A673 (cell line): ENCODE measurements around the gene DENND1A. TPM values are rescaled to one million over a fixed set of nuclear protein-coding genes. Genes with fewer than 3 reads are reported as not detected.

Experiments
- BruUV-seq: library from RNA; stranded (reverse); fragments of 400-500 nt; replicated peaks from 2 replicates; lab custom pipeline; 2021; lab: Mats Ljungman, UMichigan
- CTCF ChIA-PET: fragments of 300-600 bp; sonication (Branson Sonifier 250); formaldehyde crosslinking; loops from one replicate; lab custom pipeline; 2022; ENCODE audit warnings: antibody characterized with exemption; lab: Charles Lee
- POLR2A ChIA-PET: fragments of 300-600 bp; sonication (Branson Sonifier 250); formaldehyde crosslinking; loops from one replicate; lab custom pipeline; 2022; ENCODE audit warnings: antibody characterized with exemption; ENCODE audit not compliant: low non-redundant PET; lab: Charles Lee
- DNase-seq: peaks from one replicate; pipeline ENCODE4 v3.0.0-alpha.2; 2015; ENCODE audit warnings: low spot score
- H3K27ac ChIP-seq: fragments of 200-600 bp; sonication (generic); 2 replicates; pipeline ENCODE4 v1.5.1; 2016; ENCODE audit warnings: mixed run types, low read depth, mild to moderate bottlenecking, mixed read lengths, antibody characterized with exemption, low read length; ENCODE audit not compliant: poor library complexity, severe bottlenecking
- H3K27me3 ChIP-seq: fragments of 200-600 bp; sonication (generic); replicated peaks from 2 replicates; pipeline ENCODE4 v1.6.1; 2017; ENCODE audit warnings: mixed run types, low read depth, mild to moderate bottlenecking, mixed read lengths, antibody characterized with exemption, low read length; ENCODE audit not compliant: insufficient read depth, poor library complexity
- H3K36me3 ChIP-seq: fragments of 200-600 bp; sonication (generic); 2 replicates; pipeline ENCODE4 v1.6.1; 2016; ENCODE audit warnings: mixed run types, mild to moderate bottlenecking, mixed read lengths, antibody characterized with exemption, low read length; ENCODE audit not compliant: insufficient read depth, poor library complexity, severe bottlenecking
- H3K4me1 ChIP-seq: fragments of 200-600 bp; sonication (generic); 2 replicates; pipeline ENCODE4 v1.6.1; 2017; ENCODE audit warnings: mixed run types, mild to moderate bottlenecking, mixed read lengths, antibody characterized with exemption, low read length; ENCODE audit not compliant: insufficient read depth, poor library complexity, severe bottlenecking
- H3K4me3 ChIP-seq: fragments of 200-600 bp; sonication (generic); 2 replicates; pipeline ENCODE4 v1.5.1; 2016; ENCODE audit warnings: low read depth, mixed run types, mild to moderate bottlenecking, mixed read lengths, low read length; ENCODE audit not compliant: poor library complexity, severe bottlenecking
- H3K9me3 ChIP-seq: fragments of 200-600 bp; sonication (generic); 2 replicates; pipeline ENCODE4 v1.6.1; 2016; ENCODE audit warnings: mixed run types, low read depth, mild to moderate bottlenecking, mixed read lengths, antibody characterized with exemption, low read length; ENCODE audit not compliant: poor library complexity, severe bottlenecking
- EZH2 ChIP-seq: fragments of 200-600 bp; sonication (generic); IDR thresholded peaks from 2 replicates; pipeline ENCODE4 v1.6.1; 2017; ENCODE audit warnings: borderline replicate concordance, low read depth, mild to moderate bottlenecking, mixed read lengths, antibody characterized with exemption, low read length; ENCODE audit not compliant: poor library complexity, severe bottlenecking
- intact Hi-C: fragments of 100-400 bp; cut with micrococcal nuclease; formaldehyde crosslinking; loops from one replicate; pipeline ENCODE4 v1.10.0; 2022; ENCODE audit not compliant: unreplicated experiment
- total RNA-seq: library from RNA; stranded (reverse); gene quantifications from 2 replicates; pipeline ENCODE4 v1.2.3, GENCODE V29; 2021
- TF ChIP-seq, protein P1 (sequence below): fragments of 300-800, 200-600 bp; sonication (generic); conservative IDR thresholded peaks from 2 replicates; pipeline ENCODE4 v1.5.1; 2017; ENCODE audit warnings: low read depth, mild to moderate bottlenecking, antibody characterized with exemption, low read length, moderate library complexity, mixed read lengths

The DENND1A gene
- total RNA-seq, 1 experiment from 2014 or later = 12.0 TPM

DNA sequence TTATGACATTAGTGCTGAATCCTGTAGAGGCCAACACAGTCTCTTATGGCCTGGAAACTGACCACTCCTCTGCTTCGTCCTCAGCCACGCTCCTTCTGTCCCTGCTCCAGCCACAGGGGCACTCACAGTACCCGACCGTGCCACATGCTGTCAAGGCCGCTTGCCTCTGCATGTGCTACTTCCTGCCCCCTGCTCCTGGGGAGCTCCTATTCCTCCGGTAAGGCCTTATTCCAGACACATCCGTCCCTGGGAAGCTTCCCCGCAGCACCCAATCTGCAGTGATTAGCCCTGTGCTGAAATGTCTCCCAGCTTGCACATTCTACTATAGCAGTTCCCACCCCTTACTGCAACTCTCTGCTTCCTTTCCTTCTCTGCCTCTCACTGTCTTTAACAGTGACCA lies 386.4 kb downstream of the DENND1A start:
- Histone ChIP-seq H3K4me3 (no peak overlapping the region), H3K4me1 (no peaks in the 10 kb centered on the region), H3K27me3 (no peaks in the 10 kb centered on the region), H3K36me3 (no peaks in the 10 kb centered on the region), H3K9me3 (no peaks in the 10 kb centered on the region), H3K27ac (no peak overlapping the region)
- TF ChIP-seq EZH2 = no peak
- TF ChIP-seq, protein P1, sequence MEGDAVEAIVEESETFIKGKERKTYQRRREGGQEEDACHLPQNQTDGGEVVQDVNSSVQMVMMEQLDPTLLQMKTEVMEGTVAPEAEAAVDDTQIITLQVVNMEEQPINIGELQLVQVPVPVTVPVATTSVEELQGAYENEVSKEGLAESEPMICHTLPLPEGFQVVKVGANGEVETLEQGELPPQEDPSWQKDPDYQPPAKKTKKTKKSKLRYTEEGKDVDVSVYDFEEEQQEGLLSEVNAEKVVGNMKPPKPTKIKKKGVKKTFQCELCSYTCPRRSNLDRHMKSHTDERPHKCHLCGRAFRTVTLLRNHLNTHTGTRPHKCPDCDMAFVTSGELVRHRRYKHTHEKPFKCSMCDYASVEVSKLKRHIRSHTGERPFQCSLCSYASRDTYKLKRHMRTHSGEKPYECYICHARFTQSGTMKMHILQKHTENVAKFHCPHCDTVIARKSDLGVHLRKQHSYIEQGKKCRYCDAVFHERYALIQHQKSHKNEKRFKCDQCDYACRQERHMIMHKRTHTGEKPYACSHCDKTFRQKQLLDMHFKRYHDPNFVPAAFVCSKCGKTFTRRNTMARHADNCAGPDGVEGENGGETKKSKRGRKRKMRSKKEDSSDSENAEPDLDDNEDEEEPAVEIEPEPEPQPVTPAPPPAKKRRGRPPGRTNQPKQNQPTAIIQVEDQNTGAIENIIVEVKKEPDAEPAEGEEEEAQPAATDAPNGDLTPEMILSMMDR = no peak
- ChIA-PET CTCF (interaction anchor here (1.6 kb wide), 1 partner anchor 497 kb away, joined by 8 read pairs; no protein-coding TSS in a partner anchor), POLR2A (no interaction called here)
- BruUV-seq = no TSS peak
- intact Hi-C loops = loop anchor here (10.0 kb wide), 2 partner anchors 471 to 581 kb away; partner anchors contain the start of gene LHX2
- DNase-seq = no peak

DNA sequence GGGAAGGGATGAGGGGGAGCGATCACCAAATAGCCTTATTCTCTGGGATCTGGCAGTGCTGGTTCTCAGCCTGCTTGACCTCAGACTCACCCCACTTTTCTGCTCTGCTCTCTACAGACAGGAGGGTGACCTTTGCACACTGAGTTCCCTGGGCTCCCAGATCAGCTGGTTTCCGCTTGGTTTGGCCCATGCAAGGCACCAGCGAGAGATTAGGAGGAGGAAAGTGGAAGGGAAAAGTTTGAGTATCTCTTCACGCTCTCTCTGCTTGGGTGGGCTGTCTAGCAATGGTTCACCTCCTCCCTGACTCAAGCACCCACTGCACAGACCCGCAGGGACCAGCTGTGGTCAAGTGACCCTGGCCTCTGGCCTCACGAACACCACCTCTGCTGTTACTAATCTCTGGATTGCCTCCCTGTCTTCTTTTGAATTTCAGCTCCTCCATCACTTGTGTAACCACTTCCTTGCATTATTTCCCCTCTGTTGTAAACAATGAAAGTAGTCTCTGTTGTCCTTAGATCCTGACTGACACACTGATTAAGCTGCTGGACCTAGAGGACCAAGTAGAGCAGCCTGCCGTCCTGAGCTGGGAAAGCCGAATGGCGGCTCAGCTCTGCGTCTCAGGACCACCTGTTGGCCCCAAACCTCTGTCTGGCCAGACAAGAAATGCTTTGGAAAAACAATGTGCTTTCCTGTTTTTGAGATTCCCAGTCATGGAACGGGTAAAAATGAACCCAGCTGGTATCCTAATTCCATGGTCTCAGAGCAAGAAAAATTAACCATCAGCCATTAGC lies 387.3 kb downstream of the DENND1A start:
- BruUV-seq = no TSS peak
- no peaks in the 10 kb centered on the region for H3K4me1 ChIP-seq
- H3K27me3 ChIP-seq = no peaks in the 10 kb centered on the region
- TF ChIP-seq EZH2 = no peak
- TF ChIP-seq, protein P1 = no peak
- POLR2A ChIA-PET = no interaction called here
- H3K4me3 ChIP-seq = no peak overlapping the region
- CTCF ChIA-PET = no interaction called here
- intact Hi-C loops = loop anchor here (10.0 kb wide), 2 partner anchors 472 to 582 kb away; partner anchors contain the start of gene LHX2
- no peak for DNase-seq
- H3K9me3 ChIP-seq = no peaks in the 10 kb centered on the region
- H3K27ac ChIP-seq = no peak overlapping the region
- H3K36me3 ChIP-seq = no peaks in the 10 kb centered on the region

DNA sequence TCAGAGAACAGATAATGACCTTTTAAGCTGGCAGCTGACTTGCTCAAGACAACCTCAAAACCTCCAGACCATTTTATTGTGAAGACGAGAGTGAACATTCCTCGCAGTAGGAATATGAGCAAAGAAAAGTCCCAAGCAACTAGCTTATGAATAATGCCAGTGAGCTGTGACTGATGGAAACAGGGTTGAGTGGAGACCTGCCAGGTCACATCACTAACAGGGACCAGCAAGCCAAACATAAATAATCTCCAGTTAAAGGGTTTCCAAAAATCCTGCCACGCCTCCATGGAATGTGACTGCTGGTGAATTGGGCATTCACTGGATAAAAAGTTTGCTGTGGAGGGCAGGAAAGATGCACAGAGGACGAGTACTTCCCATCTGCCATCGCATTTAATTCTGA lies 388.5 kb downstream of the DENND1A start:
- CTCF ChIA-PET = no interaction called here
- TF ChIP-seq, protein P1 = no peak
- no peak for TF ChIP-seq EZH2
- POLR2A ChIA-PET = interaction anchor here (0.5 kb wide), 1 partner anchor 14 kb away, joined by 3 read pairs; no protein-coding TSS in a partner anchor
- no peak for DNase-seq
- H3K9me3 ChIP-seq = no peaks in the 10 kb centered on the region
- intact Hi-C loops = loop anchor here (2.0 to 10.0 kb wide), 3 partner anchors 139 to 583 kb away; partner anchors contain the start of gene LHX2
- no TSS peak for BruUV-seq
- peaks cover 6% of the 10 kb centered on the region for H3K27me3 ChIP-seq
- no peak overlapping the region for H3K27ac ChIP-seq
- H3K36me3 ChIP-seq = no peaks in the 10 kb centered on the region
- no peak overlapping the region for H3K4me3 ChIP-seq
- H3K4me1 ChIP-seq = no peaks in the 10 kb centered on the region
